ENCODE data around the gene KDM5B. TPM values are rescaled to one million over a fixed set of nuclear protein-coding genes. Genes with fewer than 3 reads are reported as not detected.

Gene KDM5B
- total RNA-seq, 1 donor from 2014 or later, result 78.7 TPM

DNA sequence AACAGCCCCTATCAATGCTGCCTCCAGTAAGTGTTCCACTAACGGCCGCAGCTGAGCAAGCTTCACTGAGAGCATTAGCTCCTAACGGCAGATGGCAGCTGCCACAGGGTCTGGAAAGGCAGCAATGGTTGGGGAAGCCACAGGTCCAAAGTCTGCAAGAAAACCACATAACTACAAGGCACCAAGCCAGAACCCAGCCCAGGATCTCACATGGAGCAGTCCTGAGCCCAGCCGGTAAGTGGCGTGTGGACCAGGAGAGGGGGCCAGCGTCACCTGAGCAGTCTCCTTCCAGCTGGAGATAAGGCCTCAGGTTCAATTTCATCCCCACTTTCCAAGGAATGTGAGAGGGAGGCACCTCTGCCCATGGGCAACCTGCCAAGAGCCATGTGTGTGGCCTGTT is 111.2 kb downstream of the KDM5B start:
- Mint-ChIP-seq H3K4me3 (ENCODE audit: low read depth) (no peak overlapping the region), H3K27me3 (ENCODE audit: low read depth) (peaks cover 19% of the 10 kb centered on the region), H3K36me3 (ENCODE audit: low read depth) (no peaks in the 10 kb centered on the region), H3K9me3 (no peaks in the 10 kb centered on the region), H3K27ac (no peak overlapping the region), H3K4me1 (ENCODE audit: low read depth) (peaks cover 5% of the 10 kb centered on the region)
- intact Hi-C loops (cut with micrococcal nuclease), result no loop called here
- no peak for DNase-seq (ENCODE audit: low spot score)

GRCh38 chr1:202694314-202694713 is 113.9 kb downstream of the KDM5B start:
- H3K27ac Mint-ChIP-seq, result no peak overlapping the region
- DNase-seq (ENCODE audit: low spot score), result no peak
- H3K4me1 Mint-ChIP-seq (ENCODE audit: low read depth), result peaks cover 5% of the 10 kb centered on the region
- H3K27me3 Mint-ChIP-seq (ENCODE audit: low read depth), result peaks cover 16% of the 10 kb centered on the region
- H3K36me3 Mint-ChIP-seq (ENCODE audit: low read depth), result no peaks in the 10 kb centered on the region
- intact Hi-C loops (cut with micrococcal nuclease), result no loop called here
- H3K4me3 Mint-ChIP-seq (ENCODE audit: low read depth), result no peak overlapping the region
- no peaks in the 10 kb centered on the region for H3K9me3 Mint-ChIP-seq

DNA sequence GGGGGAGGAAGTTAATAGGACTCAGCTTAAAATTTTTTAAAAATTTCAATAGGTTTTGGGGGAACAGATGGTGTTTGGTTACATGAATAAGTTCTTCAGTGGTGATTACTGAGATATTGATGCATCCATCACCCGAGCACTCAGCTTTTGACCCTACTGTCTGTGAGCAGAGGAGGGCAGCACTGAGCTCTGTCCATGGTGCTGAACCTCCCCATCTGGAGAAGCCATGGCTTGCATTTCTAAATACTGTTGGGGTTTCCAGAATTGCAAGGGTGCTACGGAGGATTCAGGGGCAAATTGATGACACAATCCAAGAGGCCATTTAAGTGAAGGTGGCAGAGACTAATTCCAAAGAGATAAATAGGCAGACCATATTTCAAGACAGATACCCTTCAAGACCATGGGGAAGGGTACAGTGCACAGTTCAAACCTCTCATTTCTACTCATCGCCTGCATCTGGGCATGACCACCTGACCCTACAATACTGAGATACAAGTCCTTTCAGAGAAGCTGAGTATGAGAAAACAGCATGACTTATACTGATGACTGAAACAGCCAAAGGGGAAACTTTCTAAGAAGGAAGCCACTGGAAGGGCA is 115.2 kb downstream of the KDM5B start:
- H3K27me3 Mint-ChIP-seq (ENCODE audit: low read depth), result peaks cover 9% of the 10 kb centered on the region
- intact Hi-C loops (cut with micrococcal nuclease), result no loop called here
- no peaks in the 10 kb centered on the region for H3K36me3 Mint-ChIP-seq (ENCODE audit: low read depth)

DNA sequence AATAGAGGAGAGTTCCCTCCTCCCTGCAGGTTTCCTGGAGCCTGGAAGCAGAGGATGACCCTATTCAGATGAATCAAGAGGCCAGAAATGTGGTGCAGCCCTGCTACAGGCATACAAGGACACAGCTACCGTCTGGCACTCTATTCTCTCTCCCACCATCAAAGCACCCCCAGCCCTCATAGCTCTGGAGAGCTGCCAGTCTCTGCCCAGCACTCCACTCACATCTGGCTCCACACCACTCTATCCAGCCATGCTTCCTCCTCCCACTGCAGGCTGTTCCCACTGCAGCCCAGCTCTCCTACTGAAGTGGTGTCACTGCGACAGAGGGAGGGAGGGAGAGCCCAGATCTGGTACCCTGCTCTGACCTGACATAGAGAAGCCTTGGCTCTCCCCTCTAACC is 116.4 kb downstream of the KDM5B start:
- Mint-ChIP-seq H3K27me3 (ENCODE audit: low read depth) (peaks cover 6% of the 10 kb centered on the region), H3K9me3 (no peaks in the 10 kb centered on the region), H3K4me1 (ENCODE audit: low read depth) (no peaks in the 10 kb centered on the region), H3K27ac (no peak overlapping the region), H3K36me3 (ENCODE audit: low read depth) (no peaks in the 10 kb centered on the region), H3K4me3 (ENCODE audit: low read depth) (no peak overlapping the region)
- intact Hi-C loops (cut with micrococcal nuclease), result no loop called here
- no peak for DNase-seq (ENCODE audit: low spot score)

More for the DNA sequence above, 115.2 kb downstream of the KDM5B start:
- Mint-ChIP-seq H3K4me1 (ENCODE audit: low read depth) (no peaks in the 10 kb centered on the region), H3K9me3 (no peaks in the 10 kb centered on the region), H3K27ac (no peak overlapping the region), H3K4me3 (ENCODE audit: low read depth) (no peak overlapping the region)
- DNase-seq (ENCODE audit: low spot score), result peak; percentile 51

GRCh38 chr1:202689493-202690342 is 118.5 kb downstream of the KDM5B start:
- no peaks in the 10 kb centered on the region for H3K4me1 Mint-ChIP-seq (ENCODE audit: low read depth)
- H3K36me3 Mint-ChIP-seq (ENCODE audit: low read depth), result no peaks in the 10 kb centered on the region
- intact Hi-C loops (cut with micrococcal nuclease), result no loop called here
- no peak overlapping the region for H3K27ac Mint-ChIP-seq
- DNase-seq (ENCODE audit: low spot score), result no peak
- peaks cover 4% of the 10 kb centered on the region for H3K27me3 Mint-ChIP-seq (ENCODE audit: low read depth)
- H3K4me3 Mint-ChIP-seq (ENCODE audit: low read depth), result no peak overlapping the region
- H3K9me3 Mint-ChIP-seq, result no peaks in the 10 kb centered on the region

DNA sequence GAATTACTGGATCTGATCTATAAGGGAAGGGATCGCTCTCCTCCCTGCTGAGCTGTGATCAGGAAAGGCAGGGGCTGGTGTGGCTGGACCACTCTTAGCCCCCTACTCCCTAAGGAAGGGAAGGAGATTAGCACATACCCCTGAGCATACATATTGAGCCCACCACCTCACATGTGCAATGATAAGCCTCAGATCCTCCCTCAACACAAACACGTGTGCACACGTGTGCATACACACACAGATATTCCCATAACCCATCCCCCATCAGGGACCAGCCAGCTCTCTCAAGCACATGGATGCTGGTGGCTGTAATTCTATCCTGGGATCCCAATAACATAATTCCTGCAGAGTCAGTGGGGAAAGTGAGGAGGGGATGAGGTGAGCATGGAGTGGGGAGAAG is 119.1 kb downstream of the KDM5B start:
- no peak overlapping the region for H3K4me3 Mint-ChIP-seq (ENCODE audit: low read depth)
- intact Hi-C loops (cut with micrococcal nuclease), result no loop called here
- no peaks in the 10 kb centered on the region for H3K9me3 Mint-ChIP-seq
- no peak for DNase-seq (ENCODE audit: low spot score)
- peaks cover 6% of the 10 kb centered on the region for H3K27me3 Mint-ChIP-seq (ENCODE audit: low read depth)
- H3K4me1 Mint-ChIP-seq (ENCODE audit: low read depth), result no peaks in the 10 kb centered on the region
- no peaks in the 10 kb centered on the region for H3K36me3 Mint-ChIP-seq (ENCODE audit: low read depth)
- no peak overlapping the region for H3K27ac Mint-ChIP-seq

GRCh38 chr1:202688401-202688800 is 119.8 kb downstream of the KDM5B start:
- H3K27ac Mint-ChIP-seq, result no peak overlapping the region
- intact Hi-C loops (cut with micrococcal nuclease), result no loop called here
- no peaks in the 10 kb centered on the region for H3K36me3 Mint-ChIP-seq (ENCODE audit: low read depth)
- no peaks in the 10 kb centered on the region for H3K4me1 Mint-ChIP-seq (ENCODE audit: low read depth)
- peaks cover 7% of the 10 kb centered on the region for H3K27me3 Mint-ChIP-seq (ENCODE audit: low read depth)
- no peak overlapping the region for H3K4me3 Mint-ChIP-seq (ENCODE audit: low read depth)
- no peaks in the 10 kb centered on the region for H3K9me3 Mint-ChIP-seq
- DNase-seq (ENCODE audit: low spot score), result no peak

DNA sequence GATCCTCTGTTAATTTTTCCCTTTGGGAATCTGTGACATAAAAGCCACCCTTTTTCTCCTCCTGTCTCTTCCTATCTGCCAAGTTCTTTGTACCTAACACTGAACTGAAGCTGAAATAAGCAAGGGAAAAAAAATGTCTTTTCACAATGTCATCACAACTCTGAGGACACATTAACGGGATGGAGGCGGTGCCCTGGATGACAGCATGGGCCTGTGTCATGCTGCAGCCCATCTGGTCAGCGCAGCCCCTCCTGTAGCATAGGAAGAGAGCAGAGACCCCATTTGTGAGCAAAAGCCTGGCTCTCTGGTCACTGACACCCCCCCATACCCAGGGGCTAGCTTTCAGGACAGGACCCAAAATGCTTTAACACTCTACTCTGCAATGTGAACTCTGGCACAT is 120.4 kb downstream of the KDM5B start:
- intact Hi-C loops (cut with micrococcal nuclease), result no loop called here
- H3K4me1 Mint-ChIP-seq (ENCODE audit: low read depth), result no peaks in the 10 kb centered on the region
- no peaks in the 10 kb centered on the region for H3K36me3 Mint-ChIP-seq (ENCODE audit: low read depth)
- H3K9me3 Mint-ChIP-seq, result no peaks in the 10 kb centered on the region
- peaks cover 6% of the 10 kb centered on the region for H3K27me3 Mint-ChIP-seq (ENCODE audit: low read depth)
- no peak overlapping the region for H3K4me3 Mint-ChIP-seq (ENCODE audit: low read depth)
- H3K27ac Mint-ChIP-seq, result no peak overlapping the region
- DNase-seq (ENCODE audit: low spot score), result no peak

- Mint-ChIP-seq H3K36me3 (ENCODE audit: low read depth) (no peaks in the 10 kb centered on the region), H3K9me3 (no peaks in the 10 kb centered on the region), H3K27me3 (ENCODE audit: low read depth) (peaks cover 8% of the 10 kb centered on the region), H3K4me3 (ENCODE audit: low read depth) (no peak overlapping the region), H3K27ac (no peak overlapping the region), H3K4me1 (ENCODE audit: low read depth) (no peaks in the 10 kb centered on the region)
- DNase-seq (ENCODE audit: low spot score), result no peak
- intact Hi-C loops (cut with micrococcal nuclease), result no loop called here
Observed at GRCh38 chr1:202687370-202687769, 120.9 kb downstream of the KDM5B start.

DNA sequence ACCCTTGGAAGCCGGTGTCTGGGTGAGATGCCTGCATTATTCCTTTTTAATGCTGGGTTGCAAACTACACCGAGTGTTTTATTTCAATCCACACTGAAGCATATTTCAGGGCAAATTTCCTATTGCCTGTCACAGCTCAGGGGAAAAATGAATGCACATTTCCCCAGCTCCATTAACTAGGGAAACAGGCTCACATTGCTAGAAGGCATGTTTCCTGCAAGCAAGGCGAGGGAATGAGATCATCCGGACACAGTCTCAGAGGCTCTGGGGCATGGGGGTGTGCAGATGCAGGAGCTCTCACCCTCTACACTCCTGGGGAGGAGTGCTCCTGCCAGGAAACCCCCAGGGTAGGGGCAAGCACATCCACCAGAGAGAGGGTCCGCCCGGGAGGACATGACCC is 122.6 kb downstream of the KDM5B start:
- no peak for DNase-seq (ENCODE audit: low spot score)
- Mint-ChIP-seq H3K27me3 (ENCODE audit: low read depth) (peaks cover 8% of the 10 kb centered on the region), H3K27ac (no peak overlapping the region), H3K4me1 (ENCODE audit: low read depth) (no peaks in the 10 kb centered on the region), H3K36me3 (ENCODE audit: low read depth) (no peaks in the 10 kb centered on the region), H3K9me3 (no peaks in the 10 kb centered on the region), H3K4me3 (ENCODE audit: low read depth) (no peak overlapping the region)
- intact Hi-C loops (cut with micrococcal nuclease), result no loop called here

DNA sequence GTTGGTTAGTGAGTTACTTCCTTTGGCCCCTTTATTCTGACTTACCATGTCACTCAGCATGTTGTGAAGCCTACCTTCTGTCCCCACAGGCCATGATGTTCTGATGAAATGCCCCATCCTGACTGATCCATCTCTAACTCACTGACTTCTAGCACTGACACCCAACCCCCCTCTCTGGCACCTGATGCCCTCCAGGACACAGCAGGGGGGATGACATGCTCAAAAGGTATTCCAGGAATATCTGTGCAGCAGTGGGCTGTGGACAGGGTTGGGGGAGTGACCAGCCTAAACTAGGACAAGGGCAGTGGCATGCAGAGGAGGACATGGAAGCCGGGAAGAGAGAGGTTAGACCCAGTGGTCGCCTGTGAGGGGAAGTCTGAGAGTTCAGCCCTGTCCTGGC is 123.5 kb downstream of the KDM5B start:
- Mint-ChIP-seq H3K27ac (no peak overlapping the region), H3K4me3 (ENCODE audit: low read depth) (no peak overlapping the region), H3K9me3 (no peaks in the 10 kb centered on the region), H3K36me3 (ENCODE audit: low read depth) (no peaks in the 10 kb centered on the region), H3K27me3 (ENCODE audit: low read depth) (peaks cover 11% of the 10 kb centered on the region), H3K4me1 (ENCODE audit: low read depth) (no peaks in the 10 kb centered on the region)
- DNase-seq (ENCODE audit: low spot score), result no peak
- intact Hi-C loops (cut with micrococcal nuclease), result no loop called here

DNA sequence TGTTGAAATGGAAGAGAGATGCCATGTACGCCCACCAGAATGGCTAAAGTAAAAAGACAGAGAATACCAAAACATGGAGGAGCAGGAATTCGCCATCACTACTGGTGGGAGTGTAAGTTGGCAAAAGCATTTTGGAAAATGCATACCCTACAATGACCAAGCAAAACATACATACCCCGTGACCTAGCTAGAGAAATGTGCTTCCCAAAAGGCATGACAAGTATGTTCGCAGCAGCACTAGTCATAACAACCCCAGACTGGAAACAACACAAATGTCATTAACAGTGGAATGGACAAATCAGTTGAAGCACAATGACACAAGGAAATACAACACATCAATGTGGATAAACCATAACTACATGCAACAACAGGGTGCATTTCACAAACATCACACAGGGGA is 125.2 kb downstream of the KDM5B start:
- Mint-ChIP-seq H3K4me3 (ENCODE audit: low read depth) (no peak overlapping the region), H3K9me3 (no peaks in the 10 kb centered on the region), H3K27me3 (ENCODE audit: low read depth) (peaks cover 17% of the 10 kb centered on the region), H3K27ac (no peak overlapping the region), H3K36me3 (ENCODE audit: low read depth) (no peaks in the 10 kb centered on the region), H3K4me1 (ENCODE audit: low read depth) (no peaks in the 10 kb centered on the region)
- intact Hi-C loops (cut with micrococcal nuclease), result no loop called here
- no peak for DNase-seq (ENCODE audit: low spot score)

- intact Hi-C loops (cut with micrococcal nuclease), result no loop called here
- peaks cover 16% of the 10 kb centered on the region for H3K27me3 Mint-ChIP-seq (ENCODE audit: low read depth)
- H3K4me3 Mint-ChIP-seq (ENCODE audit: low read depth), result no peak overlapping the region
- H3K4me1 Mint-ChIP-seq (ENCODE audit: low read depth), result no peaks in the 10 kb centered on the region
- DNase-seq (ENCODE audit: low spot score), result no peak
- no peaks in the 10 kb centered on the region for H3K9me3 Mint-ChIP-seq
- H3K36me3 Mint-ChIP-seq (ENCODE audit: low read depth), result no peaks in the 10 kb centered on the region
- H3K27ac Mint-ChIP-seq, result no peak overlapping the region
Observed at GRCh38 chr1:202682477-202682876, 125.7 kb downstream of the KDM5B start.
